Measurements from ENCODE around the gene JAKMIP1.

The JAKMIP1 gene

GRCh38 chr4:6112606-6113290 is 87.6 kb downstream of the JAKMIP1 start:
- in situ Hi-C loops (cut with MboI; ENCODE audit: low pct_unique_long_range_greater_than_20kb, low sequenced_read_pairs), result no loop called here
- no peak for DNase-seq

GRCh38 chr4:6111354-6111960 is 88.9 kb downstream of the JAKMIP1 start:
- no peak for DNase-seq
- in situ Hi-C loops (cut with MboI; ENCODE audit: low pct_unique_long_range_greater_than_20kb, low sequenced_read_pairs), result no loop called here

- DNase-seq, result no peak
- in situ Hi-C loops (cut with MboI; ENCODE audit: low pct_unique_long_range_greater_than_20kb, low sequenced_read_pairs), result no loop called here
These were observed 89.5 kb downstream of the JAKMIP1 start for GRCh38 chr4:6110681-6111353.

GRCh38 chr4:6109842-6110560 is 90.3 kb downstream of the JAKMIP1 start:
- in situ Hi-C loops (cut with MboI; ENCODE audit: low pct_unique_long_range_greater_than_20kb, low sequenced_read_pairs), result no loop called here

GRCh38 chr4:6107886-6108285 is 92.5 kb downstream of the JAKMIP1 start:
- no peak for DNase-seq
- in situ Hi-C loops (cut with MboI; ENCODE audit: low pct_unique_long_range_greater_than_20kb, low sequenced_read_pairs), result no loop called here

More at GRCh38 chr4:6109842-6110560, 90.3 kb downstream of the JAKMIP1 start:
- DNase-seq, result no peak

- in situ Hi-C loops (cut with MboI; ENCODE audit: low pct_unique_long_range_greater_than_20kb, low sequenced_read_pairs), result no loop called here
- no peak for DNase-seq
These were observed 93.1 kb downstream of the JAKMIP1 start for GRCh38 chr4:6107114-6107791.

- DNase-seq, result no peak
- in situ Hi-C loops (cut with MboI; ENCODE audit: low pct_unique_long_range_greater_than_20kb, low sequenced_read_pairs), result no loop called here
These were observed 94.2 kb downstream of the JAKMIP1 start for GRCh38 chr4:6106156-6106555.

- no peak for DNase-seq
- in situ Hi-C loops (cut with MboI; ENCODE audit: low pct_unique_long_range_greater_than_20kb, low sequenced_read_pairs), result no loop called here
These were observed 94.9 kb downstream of the JAKMIP1 start for GRCh38 chr4:6105311-6105911.

GRCh38 chr4:6104541-6105130 is 95.7 kb downstream of the JAKMIP1 start:
- no peak for DNase-seq
- in situ Hi-C loops (cut with MboI; ENCODE audit: low pct_unique_long_range_greater_than_20kb, low sequenced_read_pairs), result no loop called here

- no peak for DNase-seq
- in situ Hi-C loops (cut with MboI; ENCODE audit: low pct_unique_long_range_greater_than_20kb, low sequenced_read_pairs), result no loop called here
These were observed 102.8 kb downstream of the JAKMIP1 start for GRCh38 chr4:6097581-6097980.

- in situ Hi-C loops (cut with MboI; ENCODE audit: low pct_unique_long_range_greater_than_20kb, low sequenced_read_pairs), result no loop called here
- DNase-seq, result no peak
These were observed 104.5 kb downstream of the JAKMIP1 start for GRCh38 chr4:6095897-6096296.

- in situ Hi-C loops (cut with MboI; ENCODE audit: low pct_unique_long_range_greater_than_20kb, low sequenced_read_pairs), result no loop called here
- no peak for DNase-seq
These were observed 105.2 kb downstream of the JAKMIP1 start for GRCh38 chr4:6095023-6095752.

GRCh38 chr4:6093671-6094070 is 106.7 kb downstream of the JAKMIP1 start:
- in situ Hi-C loops (cut with MboI; ENCODE audit: low pct_unique_long_range_greater_than_20kb, low sequenced_read_pairs), result no loop called here
- DNase-seq, result no peak

- in situ Hi-C loops (cut with MboI; ENCODE audit: low pct_unique_long_range_greater_than_20kb, low sequenced_read_pairs), result no loop called here
- no peak for DNase-seq
These were observed 107.4 kb downstream of the JAKMIP1 start for GRCh38 chr4:6092971-6093370.

GRCh38 chr4:6092131-6092530 is 108.2 kb downstream of the JAKMIP1 start:
- no peak for DNase-seq
- in situ Hi-C loops (cut with MboI; ENCODE audit: low pct_unique_long_range_greater_than_20kb, low sequenced_read_pairs), result no loop called here

- in situ Hi-C loops (cut with MboI; ENCODE audit: low pct_unique_long_range_greater_than_20kb, low sequenced_read_pairs), result no loop called here
- DNase-seq, result no peak
These were observed 109.4 kb downstream of the JAKMIP1 start for GRCh38 chr4:6090931-6091330.

- in situ Hi-C loops (cut with MboI; ENCODE audit: low pct_unique_long_range_greater_than_20kb, low sequenced_read_pairs), result no loop called here
- no peak for DNase-seq
These were observed 111.4 kb downstream of the JAKMIP1 start for GRCh38 chr4:6088950-6089349.

All from KBM-7 (cell line).